ENCODE data around the gene KPTN.

Gene KPTN

DNA sequence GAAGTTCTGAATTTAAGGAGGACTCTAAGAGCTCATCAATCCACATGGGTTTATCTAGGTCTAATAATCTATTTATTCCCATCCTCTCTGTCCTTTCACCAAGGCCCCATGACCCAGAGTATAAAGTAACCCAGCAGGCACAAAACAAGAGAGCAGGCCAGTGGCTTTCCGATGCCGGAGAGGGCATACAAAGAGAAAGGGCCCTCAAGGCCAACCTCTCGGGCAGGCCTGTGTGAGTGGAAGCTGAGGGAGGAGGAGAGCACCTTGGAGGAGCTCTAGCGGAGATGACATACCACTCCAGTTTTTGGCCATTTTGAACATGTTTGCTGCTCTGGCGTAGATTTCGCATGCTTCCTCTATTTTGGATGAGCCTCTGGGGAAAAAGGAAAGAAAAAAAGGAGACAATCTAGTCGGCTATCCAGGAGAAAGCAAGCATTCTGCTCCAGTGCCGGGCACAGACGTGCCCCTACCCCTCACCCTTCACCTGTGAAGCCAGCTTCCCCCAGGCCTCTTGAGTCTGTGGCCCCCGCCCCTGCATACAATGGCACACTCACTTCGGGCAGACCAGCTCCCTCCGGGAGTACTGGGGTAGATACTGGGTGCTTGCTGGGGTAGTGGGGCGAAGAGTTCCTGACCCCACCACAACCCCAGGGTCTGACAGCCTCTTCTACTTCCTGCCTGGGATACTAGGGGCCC is 19.3 kb upstream of the KPTN start:
- H3K4me3 ChIP-seq: no peak overlapping the region
- no peak for DNase-seq (ENCODE audit: low spot score in 2 of 2)
- H3K36me3 ChIP-seq (replicated peaks): peaks cover 6% of the 10 kb centered on the region
- H3K27me3 ChIP-seq (ENCODE audit: low read depth): no peaks in the 10 kb centered on the region
- no peaks in the 10 kb centered on the region for H3K4me1 ChIP-seq
- H3K9me3 ChIP-seq: no peaks in the 10 kb centered on the region
- in situ Hi-C loops (cut with MboI; ENCODE audit: low sequenced_read_pairs): no loop called here

DNA sequence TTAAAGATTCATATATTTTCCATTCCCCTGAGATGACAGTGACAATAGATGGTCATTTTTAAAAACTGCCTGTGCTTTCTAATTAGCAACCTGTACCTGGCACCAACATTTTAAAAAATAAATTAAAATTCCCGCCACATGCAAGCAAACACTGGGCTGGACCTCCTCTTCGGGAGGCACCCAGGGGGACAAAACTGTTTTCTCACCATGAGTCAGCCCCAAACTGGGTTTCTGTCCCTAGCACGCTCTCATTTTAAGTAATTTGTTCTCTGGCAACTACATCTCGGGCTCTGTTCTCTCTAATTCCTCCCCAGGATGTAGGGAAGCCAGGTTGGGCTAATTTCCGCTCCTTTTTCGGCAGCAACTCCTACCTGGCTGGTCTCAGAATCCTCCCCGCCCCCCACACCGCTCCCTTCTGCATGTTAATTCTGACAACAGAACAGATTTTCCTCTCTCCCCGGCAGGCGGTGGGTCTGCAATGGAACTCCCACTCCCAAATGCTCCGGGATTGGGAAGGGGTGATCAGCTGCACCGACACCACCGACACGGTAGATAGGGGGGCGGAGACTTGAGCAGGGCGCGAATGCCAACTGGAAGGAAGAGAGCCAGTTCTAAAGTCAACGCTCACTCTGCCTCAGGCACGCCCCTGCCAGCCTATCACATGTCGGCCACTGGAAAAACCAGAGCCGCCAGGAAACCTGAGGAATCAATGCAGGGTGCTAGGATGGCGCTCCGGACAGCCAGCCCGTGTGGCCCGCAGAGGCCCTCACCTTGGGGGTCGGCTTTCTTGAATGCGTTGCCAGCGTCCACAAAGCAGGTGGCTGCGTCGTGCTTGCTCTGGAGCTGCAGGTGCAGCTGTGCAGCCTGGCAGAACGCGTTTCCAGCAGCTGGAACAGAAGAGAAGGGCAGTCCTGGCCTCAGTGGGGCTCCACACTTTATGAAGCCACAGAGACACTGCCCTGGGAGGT is 16.1 kb upstream of the KPTN start:
- Histone ChIP-seq H3K4me1 (no peaks in the 10 kb centered on the region), H3K27me3 (ENCODE audit: low read depth) (no peaks in the 10 kb centered on the region), H3K9me3 (no peaks in the 10 kb centered on the region), H3K4me3 (no peak overlapping the region), H3K36me3 (replicated peaks) (peaks cover 9% of the 10 kb centered on the region)
- in situ Hi-C loops (cut with MboI; ENCODE audit: low sequenced_read_pairs): no loop called here
- DNase-seq (ENCODE audit: low spot score in 2 of 2): no peak

DNA sequence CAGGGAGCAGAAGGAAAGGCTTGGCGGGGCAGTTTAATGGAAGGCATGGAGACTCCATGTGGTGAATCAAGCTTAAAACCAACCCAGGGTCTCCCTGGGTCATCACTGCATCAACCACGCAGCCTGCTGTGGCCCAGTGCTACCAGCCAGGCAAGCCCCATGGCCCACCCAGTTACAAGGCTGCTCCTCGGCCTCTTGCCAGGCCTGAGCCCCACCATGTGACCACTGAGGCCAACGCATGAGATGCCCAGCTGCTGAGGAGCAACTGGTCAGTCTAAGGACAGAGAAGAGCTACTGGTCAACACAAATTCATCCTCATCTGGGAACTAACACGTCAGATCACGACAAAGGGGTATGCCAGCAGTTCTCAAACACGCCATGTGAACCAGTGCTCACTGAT is 15.4 kb upstream of the KPTN start:
- Histone ChIP-seq H3K4me3 (no peak overlapping the region), H3K27me3 (ENCODE audit: low read depth) (no peaks in the 10 kb centered on the region), H3K4me1 (no peaks in the 10 kb centered on the region), H3K9me3 (no peaks in the 10 kb centered on the region), H3K36me3 (replicated peaks) (peaks cover 6% of the 10 kb centered on the region)
- no peak for DNase-seq (ENCODE audit: low spot score in 2 of 2)
- in situ Hi-C loops (cut with MboI; ENCODE audit: low sequenced_read_pairs): no loop called here

DNA sequence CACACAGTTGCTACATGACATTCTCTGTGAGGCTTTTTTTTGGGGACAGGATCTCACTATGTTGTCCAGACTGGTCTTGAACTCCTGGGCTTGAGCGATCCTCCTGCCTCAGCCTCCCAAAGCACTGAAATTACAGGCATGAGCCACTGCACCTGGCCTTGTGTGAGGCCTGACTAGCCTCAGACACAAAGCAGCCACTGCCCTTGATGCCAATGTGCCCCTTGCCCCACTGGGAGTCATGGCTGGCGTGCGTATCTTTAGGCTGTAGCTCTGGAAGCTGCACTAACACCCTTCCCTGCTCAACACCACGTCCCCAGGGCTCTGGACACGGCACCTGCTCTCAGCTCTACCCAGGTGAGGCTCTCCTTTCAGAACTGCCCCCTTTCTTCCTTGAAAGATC is 14.5 kb upstream of the KPTN start:
- DNase-seq (ENCODE audit: low spot score in 2 of 2): no peak
- Histone ChIP-seq H3K36me3 (replicated peaks) (peaks cover 5% of the 10 kb centered on the region), H3K4me1 (no peaks in the 10 kb centered on the region), H3K27me3 (ENCODE audit: low read depth) (no peaks in the 10 kb centered on the region), H3K9me3 (no peaks in the 10 kb centered on the region), H3K4me3 (no peak overlapping the region)
- in situ Hi-C loops (cut with MboI; ENCODE audit: low sequenced_read_pairs): no loop called here

DNA sequence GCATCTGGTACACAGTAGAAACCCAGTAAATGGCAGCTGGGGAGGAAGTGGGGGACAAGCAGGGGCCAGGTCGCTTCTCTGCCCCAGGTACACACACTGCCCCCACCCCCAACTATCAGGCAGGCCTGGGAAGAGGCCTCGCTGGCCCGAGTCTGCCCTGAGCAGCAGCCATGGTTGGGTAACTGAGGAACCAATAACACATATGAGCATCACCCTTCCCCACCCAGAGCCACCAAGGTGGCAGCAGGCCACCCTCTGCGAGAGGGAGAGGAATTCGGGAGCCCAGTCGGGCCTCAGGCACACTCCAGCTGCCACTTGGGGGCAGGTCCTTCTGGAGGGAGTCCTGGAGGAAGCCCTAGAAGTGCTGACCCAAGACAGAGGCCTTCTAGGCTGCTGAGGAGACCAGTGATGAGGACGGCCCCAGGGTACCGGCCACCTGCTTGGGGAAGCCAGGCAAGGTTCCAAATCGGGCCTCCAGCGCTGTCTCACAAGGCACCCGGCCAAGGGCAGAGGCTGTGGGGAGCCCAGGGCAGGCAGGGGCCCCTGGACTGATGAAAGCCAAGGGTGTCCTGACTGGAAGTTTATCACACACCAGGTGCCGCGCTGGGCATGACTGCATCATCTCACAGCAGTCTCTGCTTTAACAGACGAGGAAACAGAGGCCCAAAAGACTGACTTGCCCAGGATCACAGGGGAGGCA is 14.0 kb upstream of the KPTN start:
- no peaks in the 10 kb centered on the region for H3K4me1 ChIP-seq
- H3K36me3 ChIP-seq (replicated peaks): peaks cover 3% of the 10 kb centered on the region
- no peak for DNase-seq (ENCODE audit: low spot score in 2 of 2)

DNA sequence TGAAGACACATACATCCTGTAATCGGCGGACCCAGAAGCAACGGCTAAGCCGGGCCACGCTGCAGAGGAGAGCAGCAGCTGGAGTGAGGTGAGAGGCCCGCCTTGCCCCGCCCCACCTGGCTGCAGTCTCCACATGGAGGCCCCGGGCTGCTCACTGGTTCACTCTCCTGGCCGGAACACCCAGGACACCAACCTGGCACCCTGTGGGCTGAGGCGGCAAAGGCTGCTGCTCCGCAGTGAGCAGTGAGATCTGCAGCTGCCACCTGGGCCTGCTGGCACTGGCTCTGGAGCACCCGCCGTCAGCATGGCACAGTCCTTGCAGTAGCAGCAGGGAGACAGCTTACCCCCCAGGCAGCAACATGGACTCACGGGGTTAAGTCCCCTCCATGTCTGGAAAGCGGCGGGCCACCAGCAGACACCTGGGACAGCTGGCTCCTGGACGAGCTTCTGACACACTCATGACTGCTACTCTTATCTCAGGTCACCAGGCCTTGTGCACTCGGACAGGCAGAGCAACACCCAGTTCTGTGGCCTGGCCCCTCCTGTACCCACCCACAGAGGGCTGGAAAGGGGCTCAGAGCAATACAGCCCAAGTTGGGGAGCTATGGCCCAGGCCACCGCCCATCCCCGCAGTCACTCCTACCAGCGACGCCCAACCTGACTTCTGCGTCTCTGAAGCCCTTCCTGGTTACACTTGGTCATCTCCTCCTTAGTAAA is 13.2 kb upstream of the KPTN start:
- in situ Hi-C loops (cut with MboI; ENCODE audit: low sequenced_read_pairs): no loop called here
- H3K4me1 ChIP-seq: no peaks in the 10 kb centered on the region
- no peak for DNase-seq (ENCODE audit: low spot score in 2 of 2)
- H3K4me3 ChIP-seq: no peak overlapping the region
- no peaks in the 10 kb centered on the region for H3K9me3 ChIP-seq
- H3K36me3 ChIP-seq (replicated peaks): peaks cover 3% of the 10 kb centered on the region
- H3K27me3 ChIP-seq (ENCODE audit: low read depth): no peaks in the 10 kb centered on the region

More for the DNA sequence above, 14.0 kb upstream of the KPTN start:
- in situ Hi-C loops (cut with MboI; ENCODE audit: low sequenced_read_pairs): no loop called here
- Histone ChIP-seq H3K27me3 (ENCODE audit: low read depth) (no peaks in the 10 kb centered on the region), H3K4me3 (no peak overlapping the region), H3K9me3 (no peaks in the 10 kb centered on the region)

DNA sequence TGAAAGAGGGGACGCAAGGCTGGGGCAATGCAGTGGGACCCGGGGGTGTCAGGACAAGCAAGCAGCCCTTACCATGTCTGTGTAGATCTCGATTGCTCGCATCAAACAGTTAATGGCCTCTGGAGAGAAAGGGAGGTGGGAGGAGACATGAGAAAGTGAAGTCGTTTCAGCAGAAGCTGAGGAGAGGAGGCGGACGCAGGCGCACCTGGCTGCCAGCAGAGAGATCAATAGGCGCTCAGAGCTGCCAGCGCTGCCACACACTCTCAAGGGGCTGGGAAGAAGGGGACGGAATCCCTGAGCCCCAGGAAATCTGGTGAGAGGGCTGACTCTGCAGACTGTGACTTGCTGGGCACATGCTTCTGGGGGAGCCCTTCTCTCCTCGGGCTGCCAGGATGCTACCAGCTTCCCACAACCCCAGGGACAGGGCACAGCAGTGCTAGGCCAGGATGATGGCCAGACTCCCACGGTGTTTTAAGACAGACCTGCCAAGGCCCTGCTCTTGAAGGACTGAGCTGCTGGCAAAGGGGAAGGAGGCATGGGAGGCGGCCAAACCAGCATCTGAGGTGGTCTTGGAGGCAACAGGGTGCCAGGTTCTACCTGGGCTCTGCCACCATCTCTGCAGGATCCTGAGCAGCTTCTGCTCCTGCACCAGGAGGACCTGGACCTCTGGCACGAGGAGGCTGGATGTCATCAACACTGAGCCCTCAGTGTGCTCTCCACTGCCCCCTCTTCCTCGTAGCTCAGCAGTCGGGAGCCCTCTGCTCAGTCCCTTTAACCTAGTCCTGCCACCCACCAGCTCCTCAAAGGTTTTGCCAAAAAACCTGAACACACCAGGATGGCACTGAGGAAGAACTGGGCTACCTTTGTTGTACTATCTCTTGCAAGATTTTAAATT is 11.7 kb upstream of the KPTN start:
- Histone ChIP-seq H3K4me1 (no peaks in the 10 kb centered on the region), H3K4me3 (no peak overlapping the region), H3K9me3 (no peaks in the 10 kb centered on the region), H3K36me3 (replicated peaks) (peaks cover 10% of the 10 kb centered on the region), H3K27me3 (ENCODE audit: low read depth) (no peaks in the 10 kb centered on the region)
- DNase-seq (ENCODE audit: low spot score in 2 of 2): no peak
- in situ Hi-C loops (cut with MboI; ENCODE audit: low sequenced_read_pairs): no loop called here

DNA sequence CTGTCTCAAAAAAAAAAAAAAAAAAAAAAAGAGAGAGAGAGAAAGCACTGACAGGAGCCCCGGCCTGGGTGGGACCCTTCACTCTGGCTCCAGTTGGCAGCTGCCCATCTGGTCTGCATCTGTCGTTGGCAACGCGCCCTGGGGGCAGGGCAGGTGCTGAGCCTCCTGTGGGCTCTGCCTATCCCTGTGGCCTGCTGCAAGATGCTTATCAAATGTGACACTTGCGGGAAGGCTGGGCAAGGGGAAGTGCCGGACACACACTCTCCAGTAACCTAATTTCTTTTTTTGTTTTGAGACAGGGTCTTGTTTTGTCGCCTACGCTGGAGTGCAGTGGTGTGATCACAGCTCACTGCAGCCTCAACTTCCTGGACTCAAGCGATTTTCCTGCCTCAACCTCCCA is 10.7 kb upstream of the KPTN start:
- Histone ChIP-seq H3K4me1 (no peaks in the 10 kb centered on the region), H3K36me3 (replicated peaks) (peaks cover 17% of the 10 kb centered on the region), H3K9me3 (no peaks in the 10 kb centered on the region), H3K4me3 (no peak overlapping the region), H3K27me3 (ENCODE audit: low read depth) (no peaks in the 10 kb centered on the region)
- no peak for DNase-seq (ENCODE audit: low spot score in 2 of 2)
- in situ Hi-C loops (cut with MboI; ENCODE audit: low sequenced_read_pairs): no loop called here

DNA sequence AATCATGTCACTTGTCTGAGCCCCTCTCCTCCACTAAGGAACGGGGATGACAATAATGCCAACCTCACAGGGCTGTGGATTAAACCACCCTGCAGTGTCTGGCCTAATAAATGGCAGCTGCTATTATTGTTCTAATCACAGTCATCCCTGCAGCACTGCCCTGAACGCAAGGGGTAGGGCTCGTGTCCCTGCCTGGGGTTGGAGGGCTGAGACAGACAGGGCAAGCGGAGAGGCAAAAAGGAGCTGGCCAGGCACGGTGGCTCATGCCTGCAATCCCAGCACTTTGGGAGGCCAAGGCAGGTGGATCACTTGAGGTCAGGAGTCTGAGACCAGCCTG is 10.2 kb upstream of the KPTN start:
- H3K36me3 ChIP-seq (replicated peaks): peaks cover 17% of the 10 kb centered on the region

DNA sequence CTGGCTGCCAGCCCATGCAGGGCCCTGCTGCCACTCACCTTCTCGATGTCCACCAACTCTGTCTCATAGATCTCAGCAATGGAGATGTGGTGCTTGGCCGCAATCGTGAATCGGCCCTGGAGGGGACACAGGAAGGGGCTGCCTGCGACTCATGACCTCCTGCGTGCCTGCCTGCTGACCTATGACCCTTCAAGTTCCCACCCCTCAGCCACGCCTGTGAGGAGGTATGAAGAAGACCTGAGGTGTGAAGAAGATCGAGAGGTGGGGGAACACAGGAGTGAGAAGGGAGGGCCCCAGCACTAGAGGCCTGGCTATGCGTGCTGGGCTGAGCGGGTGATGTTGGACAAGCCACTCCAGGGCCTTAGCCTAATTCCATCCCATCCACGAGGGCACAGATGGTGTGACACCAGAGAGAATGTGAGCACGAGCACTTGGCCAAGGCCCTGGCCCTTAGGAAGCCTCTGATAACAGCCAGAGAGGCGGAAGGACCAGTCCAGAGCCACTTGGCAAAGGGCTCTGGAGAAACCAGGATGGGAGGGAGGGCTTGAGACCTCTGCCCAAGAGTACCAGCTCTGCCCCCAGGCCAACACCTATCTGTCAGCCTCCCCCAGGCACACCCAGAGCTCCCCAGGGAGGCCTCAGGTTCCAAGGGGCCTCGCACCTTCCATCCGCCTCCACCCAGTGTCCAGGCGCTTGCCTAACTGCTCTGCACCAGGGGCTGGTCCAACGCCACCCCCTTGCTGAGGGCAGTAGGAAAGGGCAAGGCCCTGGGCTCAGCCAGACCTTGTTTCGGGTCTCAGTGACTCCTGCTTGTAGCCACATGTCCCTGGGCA is 9.6 kb upstream of the KPTN start:
- Histone ChIP-seq H3K4me3 (no peak overlapping the region), H3K27me3 (ENCODE audit: low read depth) (no peaks in the 10 kb centered on the region), H3K36me3 (replicated peaks) (peaks cover 17% of the 10 kb centered on the region), H3K4me1 (no peaks in the 10 kb centered on the region), H3K9me3 (no peaks in the 10 kb centered on the region)
- DNase-seq (ENCODE audit: low spot score in 2 of 2): no peak
- in situ Hi-C loops (cut with MboI; ENCODE audit: low sequenced_read_pairs): no loop called here

More for the DNA sequence above, 10.2 kb upstream of the KPTN start:
- no peak for DNase-seq (ENCODE audit: low spot score in 2 of 2)
- no peak overlapping the region for H3K4me3 ChIP-seq
- no peaks in the 10 kb centered on the region for H3K27me3 ChIP-seq (ENCODE audit: low read depth)
- no peaks in the 10 kb centered on the region for H3K9me3 ChIP-seq
- in situ Hi-C loops (cut with MboI; ENCODE audit: low sequenced_read_pairs): no loop called here
- no peaks in the 10 kb centered on the region for H3K4me1 ChIP-seq

DNA sequence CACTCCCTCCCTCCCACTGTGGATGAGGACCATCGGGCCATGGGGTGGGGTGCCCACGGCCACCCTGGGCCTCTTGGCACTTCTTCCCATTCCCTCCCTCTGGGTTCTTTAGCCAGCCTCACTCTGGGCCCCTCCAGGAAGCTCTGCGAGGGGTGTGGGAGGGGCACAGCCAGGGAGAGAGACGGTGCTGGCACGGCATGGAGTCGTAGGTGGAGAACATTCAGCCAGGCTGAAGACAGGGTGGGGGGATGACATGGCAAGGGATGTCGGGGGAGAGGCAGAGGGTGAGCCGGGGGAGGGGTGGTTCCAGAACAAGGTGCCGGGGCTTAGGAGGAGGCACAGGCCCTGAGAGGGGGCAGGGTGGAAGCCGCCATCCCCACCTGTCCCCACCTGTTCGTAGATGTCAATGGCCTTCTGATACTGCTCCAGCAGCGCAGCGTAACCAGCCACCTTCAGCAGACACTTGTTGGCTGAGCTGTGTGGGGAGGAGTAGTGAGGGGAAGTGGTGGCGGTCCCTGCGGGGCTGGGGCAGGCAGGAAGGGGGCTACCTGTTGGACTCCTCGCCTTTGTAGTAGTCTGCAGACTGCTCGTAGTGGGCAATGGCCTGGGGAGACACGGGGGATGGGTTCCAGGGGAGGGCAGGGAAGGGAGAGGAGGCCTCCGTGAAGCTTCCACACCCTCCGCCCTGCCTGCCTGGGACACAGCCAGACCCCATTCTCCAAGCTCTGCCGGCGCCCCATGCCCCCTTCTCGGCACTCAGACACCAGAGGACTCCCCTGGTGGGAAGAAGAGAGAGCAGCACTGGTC is 8.8 kb upstream of the KPTN start:
- in situ Hi-C loops (cut with MboI; ENCODE audit: low sequenced_read_pairs): no loop called here
- Histone ChIP-seq H3K27me3 (ENCODE audit: low read depth) (no peaks in the 10 kb centered on the region), H3K9me3 (no peaks in the 10 kb centered on the region), H3K4me1 (no peaks in the 10 kb centered on the region), H3K36me3 (replicated peaks) (peaks cover 18% of the 10 kb centered on the region), H3K4me3 (no peak overlapping the region)
- DNase-seq (ENCODE audit: low spot score in 2 of 2): no peak

All from HAP-1 (cell line).